ENCODE data around the gene MCRIP1. TPM values are rescaled to one million over a fixed set of nuclear protein-coding genes. Genes with fewer than 3 reads are reported as not detected.
A peak's percentile ranks its signal among the peaks of the same experiment; 100 is the strongest.

Gene MCRIP1
- total and polyA plus RNA-seq, 9 of the 15 experiments (the other 6 are each of a cell fraction or from before 2014, with no cell fraction given), result 0.39 to 35.8 (median 9.7) TPM

DNA sequence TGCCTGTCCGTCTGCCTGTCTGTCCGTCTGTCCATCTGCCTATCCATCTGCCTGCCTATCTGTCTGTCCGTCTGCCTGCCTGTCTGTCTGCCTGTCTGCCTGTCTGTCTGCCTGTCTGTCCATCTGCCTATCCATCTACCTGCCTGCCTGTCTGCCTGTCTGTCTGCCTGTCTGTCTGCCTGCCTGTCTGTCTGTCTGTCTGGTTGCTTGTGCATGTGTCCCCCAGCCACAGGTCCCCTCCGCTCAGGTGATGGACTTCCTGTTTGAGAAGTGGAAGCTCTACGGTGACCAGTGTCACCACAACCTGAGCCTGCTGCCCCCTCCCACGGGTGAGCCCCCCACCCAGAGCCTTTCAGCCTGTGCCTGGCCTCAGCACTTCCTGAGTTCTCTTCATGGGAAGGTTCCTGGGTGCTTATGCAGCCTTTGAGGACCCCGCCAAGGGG is 23.5 kb downstream of the MCRIP1 start:
- BruUV-seq (replicated peaks), result no TSS peak
- Histone ChIP-seq H4K20me1 (replicated peaks; ENCODE audit: control insufficient read depth, insufficient read depth, low read length) (peaks cover 14% of the 10 kb centered on the region), H3K9me1 (ENCODE audit: control insufficient read depth, insufficient read depth, low read length) (peaks cover 2% of the 10 kb centered on the region), H3K4me2 (ENCODE audit: insufficient read depth, low read length) (no peak overlapping the region), H3K9ac (ENCODE audit: insufficient read depth in 1 of 2, low read depth in 2 of 2, low read length in 2 of 2) (peak overlapping the region in 1 of 2 experiments; percentile 35; a peak in 1 of 4 replicates), H3K79me2 (ENCODE audit: control insufficient read depth, insufficient read depth, low read length) (no peaks in the 10 kb centered on the region), H3K4me3 (no peak overlapping the region), H3K4me1 (replicated peaks in 1 of 2; ENCODE audit: control insufficient read depth in 2 of 2, insufficient read depth in 2 of 2, low read length in 2 of 2) (peaks cover 0 to 91% of the 10 kb centered on the region in 2 experiments; a peak in 3 of 5 replicates), H3K27me3 (ENCODE audit: control insufficient read depth in 2 of 2, insufficient read depth in 2 of 2, low read length in 2 of 2) (peaks cover 19 to 73% of the 10 kb centered on the region in 2 experiments; a peak in 4 of 5 replicates), H3K36me3 (ENCODE audit: control insufficient read depth, insufficient read depth, low read length) (no peaks in the 10 kb centered on the region), H3K9me3 (replicated peaks; ENCODE audit: control insufficient read depth, insufficient read depth, low read depth, low read length) (no peaks in the 10 kb centered on the region), H2AFZ (ENCODE audit: low read depth, low read length) (no peak overlapping the region), H3K27ac (ENCODE audit: extremely low read depth, low read depth, low read length) (no peak overlapping the region)
- POLR2A ChIA-PET, result interaction anchor here (0.5 to 0.6 kb wide), 2 partner anchors 9 to 95 kb away, joined by 3 read pairs; no protein-coding TSS in a partner anchor
- CTCF ChIA-PET (ENCODE audit: low intra/inter-chr PET ratio), result no interaction called here
- in situ Hi-C loops (cut with MboI), result loop anchor here (5.0 kb wide), 1 partner anchor 72 kb away; no protein-coding TSS in a partner anchor
- ATAC-seq (no peak), FAIRE-seq (no peak), DNase-seq (ENCODE audit: extremely low read depth in 1 of 4, low spot score in 3 of 4) (no peak)
- TF ChIP-seq SMARCC2 (IDR thresholded peaks at IDR 0.05; ENCODE audit: low read depth) (no peak), NFIX (CRISPR knock-in tag; IDR thresholded peaks at IDR 0.05; ENCODE audit: low read depth) (no peak), ZNF408 (CRISPR knock-in tag; IDR thresholded peaks at IDR 0.05; ENCODE audit: low read depth) (no peak), EZH2 (IDR thresholded peaks at IDR 0.05; ENCODE audit: borderline replicate concordance, low read depth, low read length) (no peak), E2F5 (CRISPR knock-in tag; IDR thresholded peaks at IDR 0.05) (no peak), PKNOX1 (IDR thresholded peaks at IDR 0.05) (0 out of 2 replicates have a peak, but pooled peaks have one; percentile 8), SMAD4 (CRISPR knock-in tag; conservative IDR thresholded peaks at IDR 0.05) (peak; percentile 86; the same call in 1 of the 2 replicates), NCOR1 (IDR thresholded peaks at IDR 0.05) (no peak), SETDB1 (IDR thresholded peaks at IDR 0.05; ENCODE audit: low read length) (no peak), MECOM (CRISPR knock-in tag; IDR thresholded peaks at IDR 0.05) (no peak), CTBP1 (IDR thresholded peaks at IDR 0.05; ENCODE audit: borderline replicate concordance) (no peak), BCL6 (CRISPR knock-in tag; IDR thresholded peaks at IDR 0.05) (no peak)
- TF ChIP-seq, protein P1, sequence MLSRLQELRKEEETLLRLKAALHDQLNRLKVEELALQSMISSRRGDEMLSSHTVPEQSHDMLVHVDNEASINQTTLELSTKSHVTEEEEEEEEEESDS (CRISPR knock-in tag; IDR thresholded peaks at IDR 0.05), result no peak
- TF ChIP-seq, protein P2, sequence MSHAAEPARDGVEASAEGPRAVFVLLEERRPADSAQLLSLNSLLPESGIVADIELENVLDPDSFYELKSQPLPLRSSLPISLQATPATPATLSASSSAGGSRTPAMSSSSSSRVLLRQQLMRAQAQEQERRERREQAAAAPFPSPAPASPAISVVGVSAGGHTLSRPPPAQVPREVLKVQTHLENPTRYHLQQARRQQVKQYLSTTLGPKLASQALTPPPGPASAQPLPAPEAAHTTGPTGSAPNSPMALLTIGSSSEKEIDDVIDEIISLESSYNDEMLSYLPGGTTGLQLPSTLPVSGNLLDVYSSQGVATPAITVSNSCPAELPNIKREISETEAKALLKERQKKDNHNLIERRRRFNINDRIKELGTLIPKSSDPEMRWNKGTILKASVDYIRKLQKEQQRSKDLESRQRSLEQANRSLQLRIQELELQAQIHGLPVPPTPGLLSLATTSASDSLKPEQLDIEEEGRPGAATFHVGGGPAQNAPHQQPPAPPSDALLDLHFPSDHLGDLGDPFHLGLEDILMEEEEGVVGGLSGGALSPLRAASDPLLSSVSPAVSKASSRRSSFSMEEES (CRISPR knock-in tag; IDR thresholded peaks at IDR 0.05), result no peak
- WGBS (ENCODE audit: insufficient coverage, low coverage, missing lambda C conversion rate), result 9% methylated on average over 6 of the region's 7 CpGs
- intact Hi-C loops (cut with micrococcal nuclease), result no loop called here

All from K562 (cell line).